ENCODE data around the gene LIPC. TPM values are rescaled to one million over a fixed set of nuclear protein-coding genes. Genes with fewer than 3 reads are reported as not detected.

LIPC gene
- total RNA-seq, 1 donor from 2014 or later = not detected

DNA sequence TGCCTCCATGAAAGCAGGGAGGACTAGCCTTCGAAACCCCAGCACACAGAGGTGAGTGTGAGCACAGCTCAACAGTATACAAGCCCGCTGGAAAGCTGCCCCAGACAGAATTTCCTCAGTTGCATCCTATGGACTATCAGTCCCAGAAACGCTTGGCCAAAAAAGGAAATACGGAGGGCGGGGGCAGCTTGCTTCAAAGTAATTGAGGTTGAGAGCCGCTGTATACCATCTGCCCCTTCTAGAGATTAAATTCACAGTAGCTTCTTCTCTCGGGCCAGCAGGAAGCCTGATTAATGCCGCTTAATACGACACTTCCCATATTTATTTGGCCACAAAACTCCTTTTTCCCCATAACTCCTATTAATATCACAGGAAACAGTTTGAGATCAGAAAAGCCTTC, 88.7 kb downstream of the LIPC start:
- no peak for DNase-seq (ENCODE audit: low spot score in 2 of 2)
- no peaks in the 10 kb centered on the region for H3K27me3 ChIP-seq
- no peaks in the 10 kb centered on the region for H3K9me3 ChIP-seq
- TF ChIP-seq, protein P1, sequence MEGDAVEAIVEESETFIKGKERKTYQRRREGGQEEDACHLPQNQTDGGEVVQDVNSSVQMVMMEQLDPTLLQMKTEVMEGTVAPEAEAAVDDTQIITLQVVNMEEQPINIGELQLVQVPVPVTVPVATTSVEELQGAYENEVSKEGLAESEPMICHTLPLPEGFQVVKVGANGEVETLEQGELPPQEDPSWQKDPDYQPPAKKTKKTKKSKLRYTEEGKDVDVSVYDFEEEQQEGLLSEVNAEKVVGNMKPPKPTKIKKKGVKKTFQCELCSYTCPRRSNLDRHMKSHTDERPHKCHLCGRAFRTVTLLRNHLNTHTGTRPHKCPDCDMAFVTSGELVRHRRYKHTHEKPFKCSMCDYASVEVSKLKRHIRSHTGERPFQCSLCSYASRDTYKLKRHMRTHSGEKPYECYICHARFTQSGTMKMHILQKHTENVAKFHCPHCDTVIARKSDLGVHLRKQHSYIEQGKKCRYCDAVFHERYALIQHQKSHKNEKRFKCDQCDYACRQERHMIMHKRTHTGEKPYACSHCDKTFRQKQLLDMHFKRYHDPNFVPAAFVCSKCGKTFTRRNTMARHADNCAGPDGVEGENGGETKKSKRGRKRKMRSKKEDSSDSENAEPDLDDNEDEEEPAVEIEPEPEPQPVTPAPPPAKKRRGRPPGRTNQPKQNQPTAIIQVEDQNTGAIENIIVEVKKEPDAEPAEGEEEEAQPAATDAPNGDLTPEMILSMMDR (IDR thresholded peaks at IDR 0.05) = no peak
- intact Hi-C loops (cut with DNase I) = loop anchor here (2.0 kb wide), 1 partner anchor 30 kb away; no protein-coding TSS in a partner anchor
- peaks cover 13 to 36% of the 10 kb centered on the region in 2 donors for H3K4me1 ChIP-seq
- H3K4me3 ChIP-seq = no peak overlapping the region
- H3K36me3 ChIP-seq = no peaks in the 10 kb centered on the region
- peak overlapping the region; percentile 70 to 78 for H3K27ac ChIP-seq

DNA sequence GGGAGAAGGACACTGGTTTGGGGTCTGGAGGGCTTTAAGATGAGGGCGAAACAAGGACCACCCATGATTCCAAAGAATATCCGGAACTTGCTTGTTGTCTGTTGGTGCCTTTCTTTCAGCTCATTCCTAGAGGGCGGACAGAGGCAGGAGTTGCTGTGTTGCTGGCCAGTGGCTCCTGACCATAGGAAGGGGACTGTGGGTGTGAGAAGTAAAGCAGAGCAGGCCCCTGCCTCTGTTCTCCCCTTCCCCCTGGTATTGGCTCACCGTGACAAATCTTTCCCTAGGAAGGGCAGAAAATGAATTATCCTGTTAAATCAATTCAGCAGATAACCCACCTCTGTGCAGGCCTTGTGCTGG, 89.1 kb downstream of the LIPC start:
- Histone ChIP-seq H3K4me1 (peaks cover 13 to 41% of the 10 kb centered on the region in 2 donors), H3K27me3 (no peaks in the 10 kb centered on the region), H3K9me3 (no peaks in the 10 kb centered on the region), H3K4me3 (no peak overlapping the region), H3K27ac (peak overlapping the region; percentile 70 to 78), H3K36me3 (no peaks in the 10 kb centered on the region)
- TF ChIP-seq, protein P1 (IDR thresholded peaks at IDR 0.05) = no peak
- DNase-seq (ENCODE audit: low spot score in 2 of 2) = no peak
- intact Hi-C loops (cut with DNase I) = loop anchor here (2.0 kb wide), 1 partner anchor 30 kb away; no protein-coding TSS in a partner anchor

DNA sequence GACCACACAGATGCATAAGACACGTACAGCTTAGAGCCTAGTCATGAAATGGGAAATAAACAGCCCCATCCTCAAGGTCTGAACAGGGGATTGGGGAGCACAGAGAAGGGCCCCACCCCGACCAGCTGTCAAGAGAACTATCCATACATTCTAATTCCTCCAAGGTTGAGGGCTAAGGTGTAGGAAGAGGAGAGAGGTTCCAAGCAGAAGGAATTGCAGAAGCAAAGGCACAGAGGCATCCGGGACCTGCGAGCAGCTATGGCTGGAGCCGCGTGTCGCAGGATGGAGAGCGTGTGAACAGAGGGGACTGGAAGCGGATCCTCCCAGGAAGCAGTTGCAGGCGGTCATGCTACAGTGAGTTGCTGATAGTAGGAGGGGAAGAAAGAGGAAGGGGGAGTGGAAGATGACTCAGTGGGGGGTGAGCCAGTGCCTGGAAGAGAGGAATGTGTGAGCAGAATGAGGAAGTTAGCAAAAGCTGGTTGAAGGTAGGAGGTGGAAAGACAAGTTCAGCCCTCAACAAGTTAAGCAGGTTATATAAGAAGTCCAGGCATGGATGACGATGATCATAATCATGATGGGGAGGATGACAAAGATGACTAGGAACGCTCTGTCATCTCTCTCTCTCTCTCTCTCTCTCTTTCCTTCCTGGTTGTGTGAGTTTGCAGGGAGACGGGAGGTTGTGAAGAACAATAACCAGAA, 89.7 kb downstream of the LIPC start:
- TF ChIP-seq, protein P1 (IDR thresholded peaks at IDR 0.05) = no peak
- Histone ChIP-seq H3K4me1 (peaks cover 18 to 46% of the 10 kb centered on the region in 2 donors), H3K4me3 (no peak overlapping the region), H3K27me3 (no peaks in the 10 kb centered on the region), H3K9me3 (no peaks in the 10 kb centered on the region), H3K27ac (peak overlapping the region; percentile 70 to 78), H3K36me3 (no peaks in the 10 kb centered on the region)
- DNase-seq (ENCODE audit: low spot score in 2 of 2) = peak; percentile 26 to 75
- intact Hi-C loops (cut with DNase I) = loop anchor here (2.0 kb wide), 1 partner anchor 31 kb away; no protein-coding TSS in a partner anchor

DNA sequence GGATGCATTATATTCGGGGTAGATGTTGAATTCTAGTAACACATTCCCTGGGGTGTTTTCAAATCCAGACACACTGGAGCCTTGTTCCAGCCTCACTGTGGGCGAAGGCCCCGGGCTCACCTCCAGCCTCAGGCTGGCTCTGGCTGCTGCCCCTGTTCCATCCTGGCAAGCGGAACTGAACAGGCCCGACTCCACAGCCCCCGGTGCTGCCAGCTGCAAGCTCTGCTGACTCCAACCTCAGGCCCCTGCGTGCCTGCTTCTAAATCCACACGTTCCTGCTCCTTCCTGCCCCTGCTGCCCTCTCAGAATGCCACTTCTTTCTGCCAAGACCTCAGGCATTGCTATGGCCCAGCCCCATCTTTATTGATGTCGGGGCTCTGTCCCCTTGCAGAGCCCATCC, 90.6 kb downstream of the LIPC start:
- Histone ChIP-seq H3K9me3 (no peaks in the 10 kb centered on the region), H3K4me3 (peak overlapping the region in 1 of 2 donors; percentile 11), H3K36me3 (no peaks in the 10 kb centered on the region), H3K4me1 (peaks cover 18 to 55% of the 10 kb centered on the region in 2 donors), H3K27ac (peak overlapping the region; percentile 70 to 78), H3K27me3 (no peaks in the 10 kb centered on the region)
- DNase-seq (ENCODE audit: low spot score in 2 of 2) = peak in 1 of 2 donors; percentile 71
- intact Hi-C loops (cut with DNase I) = no loop called here
- TF ChIP-seq, protein P1 (IDR thresholded peaks at IDR 0.05) = no peak

DNA sequence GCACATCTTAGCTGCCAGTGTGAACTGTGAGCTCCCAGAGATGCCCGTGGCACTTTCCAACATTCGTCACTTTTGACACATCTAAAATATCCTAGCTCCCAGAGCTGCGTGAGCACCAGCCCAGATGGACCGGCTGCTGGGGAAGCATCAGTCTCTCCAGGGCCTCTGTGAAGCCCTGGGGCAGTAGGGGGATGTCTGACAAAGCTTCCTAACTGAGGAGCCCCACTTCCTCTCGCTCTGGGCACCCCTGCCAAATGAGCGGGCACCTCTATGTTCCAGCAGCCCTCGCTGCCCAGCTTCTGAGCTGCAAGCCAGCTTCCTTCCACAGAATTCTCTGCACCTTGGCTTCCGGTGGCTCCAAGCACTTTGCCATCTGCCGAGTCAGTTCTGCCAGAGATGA, 91.1 kb downstream of the LIPC start:
- Histone ChIP-seq H3K4me3 (peak overlapping the region in 1 of 2 donors; percentile 11), H3K27ac (peak overlapping the region; percentile 70 to 78), H3K9me3 (no peaks in the 10 kb centered on the region), H3K27me3 (no peaks in the 10 kb centered on the region), H3K4me1 (peaks cover 18 to 59% of the 10 kb centered on the region in 2 donors), H3K36me3 (no peaks in the 10 kb centered on the region)
- intact Hi-C loops (cut with DNase I) = no loop called here
- TF ChIP-seq, protein P1 (IDR thresholded peaks at IDR 0.05) = no peak
- no peak for DNase-seq (ENCODE audit: low spot score in 2 of 2)

Data from ascending aorta (tissue), 2 donors.